Astrocyte (in vitro differentiated cells and primary cell): ENCODE results near the gene CTSE. TPM values are rescaled to one million over a fixed set of nuclear protein-coding genes. Genes with fewer than 3 reads are reported as not detected.

Experiments
- DNase-seq: peaks from one replicate; pipeline ENCODE4 v3.0.0-alpha.2; 2010; ENCODE audit warnings: low read depth
- FAIRE-seq: peaks from 2 replicates; lab custom pipeline; 2011; peaks lifted over from hg19 to GRCh38; lab: Jason Lieb, UNC
- H2AFZ ChIP-seq: 2 replicates; pipeline ENCODE4 v1.6.0; 2012; ENCODE audit warnings: low read depth, low read length, inconsistent platforms
- H3K27ac ChIP-seq: 2 replicates; pipeline ENCODE4 v1.5.1; 2011; ENCODE audit warnings: low read depth, low read length, inconsistent platforms
- H3K27me3 ChIP-seq: 2 replicates; pipeline ENCODE4 v1.6.0; 2011; ENCODE audit warnings: low read length, inconsistent platforms; ENCODE audit not compliant: insufficient read depth
- H3K36me3 ChIP-seq: 2 replicates; pipeline ENCODE4 v1.5.1; 2011; ENCODE audit warnings: low read length, inconsistent platforms; ENCODE audit not compliant: insufficient read depth
- H3K4me1 ChIP-seq: 2 replicates; pipeline ENCODE4 v1.5.1; 2011; ENCODE audit warnings: low read length, inconsistent platforms; ENCODE audit not compliant: insufficient read depth
- H3K4me2 ChIP-seq: 2 replicates; pipeline ENCODE4 v1.6.0; 2012; ENCODE audit warnings: low read length, inconsistent platforms
- H3K4me3 ChIP-seq: 2 replicates; pipeline ENCODE4 v1.5.1; 2011; ENCODE audit warnings: low read depth, mild to moderate bottlenecking, low read length, inconsistent platforms; ENCODE audit not compliant: insufficient read depth
- H3K79me2 ChIP-seq: 2 replicates; pipeline ENCODE4 v1.6.0; 2012; ENCODE audit warnings: mild to moderate bottlenecking, low read length, inconsistent platforms; ENCODE audit not compliant: insufficient read depth
- H3K9ac ChIP-seq: 2 replicates; pipeline ENCODE4 v1.6.0; 2012; ENCODE audit warnings: mild to moderate bottlenecking, low read length, inconsistent platforms
- H3K9me3 ChIP-seq: 2 replicates; pipeline ENCODE4 v1.5.1; 2012; ENCODE audit warnings: low read depth, mild to moderate bottlenecking, low read length, inconsistent platforms; ENCODE audit not compliant: insufficient read depth
- H4K20me1 ChIP-seq: 2 replicates; pipeline ENCODE4 v1.6.0; 2012; ENCODE audit warnings: low read length, inconsistent platforms; ENCODE audit not compliant: insufficient read depth
- H3K27ac Mint-ChIP-seq: one replicate; pipeline ENCODE4 v1.8.0; 2021; ENCODE audit warnings: mild to moderate bottlenecking, mixed read lengths; ENCODE audit not compliant: unreplicated experiment
- H3K27me3 Mint-ChIP-seq: one replicate; pipeline ENCODE4 v1.8.0; 2021; ENCODE audit warnings: low read depth, mixed read lengths; ENCODE audit not compliant: unreplicated experiment
- H3K36me3 Mint-ChIP-seq: one replicate; pipeline ENCODE4 v1.8.0; 2021; ENCODE audit warnings: low read depth, mixed read lengths; ENCODE audit not compliant: unreplicated experiment
- H3K4me1 Mint-ChIP-seq: one replicate; pipeline ENCODE4 v1.8.0; 2021; ENCODE audit warnings: low read depth, mixed read lengths; ENCODE audit not compliant: unreplicated experiment
- H3K4me3 Mint-ChIP-seq: one replicate; pipeline ENCODE4 v1.8.0; 2021; ENCODE audit warnings: mild to moderate bottlenecking, moderate library complexity, mixed read lengths; ENCODE audit not compliant: unreplicated experiment
- H3K9me3 Mint-ChIP-seq: one replicate; pipeline ENCODE4 v1.8.0; 2021; ENCODE audit warnings: mild to moderate bottlenecking, mixed read lengths; ENCODE audit not compliant: unreplicated experiment
- EZH2 ChIP-seq: IDR thresholded peaks from 2 replicates; pipeline ENCODE4 v1.6.1; 2012; ENCODE audit warnings: mild to moderate bottlenecking, low read length, inconsistent platforms; ENCODE audit not compliant: insufficient read depth
- total RNA-seq: library from RNA; stranded (reverse); gene quantifications from 2 replicates; pipeline ENCODE4 v1.2.1, GENCODE V29; 2021
- TF ChIP-seq, protein P1 (sequence below): IDR thresholded peaks from 2 replicates; pipeline ENCODE4 v1.5.1; 2011; ENCODE audit warnings: low read depth, mild to moderate bottlenecking, inconsistent platforms, low read length, moderate library complexity; ENCODE audit not compliant: insufficient read depth

The CTSE gene
- total RNA-seq, 1 donor from 2014 or later, result not detected

DNA sequence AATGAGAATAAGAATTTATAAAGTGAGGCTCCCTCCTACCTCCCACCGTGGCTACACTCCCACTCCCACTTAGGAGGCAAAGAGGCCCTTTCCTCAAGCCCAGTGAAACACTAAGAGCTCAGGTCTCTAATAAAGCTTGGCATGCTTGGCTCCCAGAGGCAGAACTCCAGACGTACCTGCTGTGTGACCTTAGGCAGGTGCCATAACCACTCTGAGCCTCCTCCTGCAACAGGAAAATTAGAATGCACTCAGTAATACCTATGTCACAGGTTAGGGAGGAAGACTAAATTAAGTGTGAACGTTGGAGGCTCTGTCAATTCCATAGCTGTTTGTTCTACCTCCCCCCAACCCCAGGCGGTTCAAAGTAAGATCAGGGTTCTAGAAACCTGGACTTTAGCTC is 63.9 kb downstream of the CTSE start:
- no peak overlapping the region for H3K27ac Mint-ChIP-seq
- H3K79me2 ChIP-seq, result no peaks in the 10 kb centered on the region
- TF ChIP-seq EZH2, result no peak
- TF ChIP-seq, protein P1, sequence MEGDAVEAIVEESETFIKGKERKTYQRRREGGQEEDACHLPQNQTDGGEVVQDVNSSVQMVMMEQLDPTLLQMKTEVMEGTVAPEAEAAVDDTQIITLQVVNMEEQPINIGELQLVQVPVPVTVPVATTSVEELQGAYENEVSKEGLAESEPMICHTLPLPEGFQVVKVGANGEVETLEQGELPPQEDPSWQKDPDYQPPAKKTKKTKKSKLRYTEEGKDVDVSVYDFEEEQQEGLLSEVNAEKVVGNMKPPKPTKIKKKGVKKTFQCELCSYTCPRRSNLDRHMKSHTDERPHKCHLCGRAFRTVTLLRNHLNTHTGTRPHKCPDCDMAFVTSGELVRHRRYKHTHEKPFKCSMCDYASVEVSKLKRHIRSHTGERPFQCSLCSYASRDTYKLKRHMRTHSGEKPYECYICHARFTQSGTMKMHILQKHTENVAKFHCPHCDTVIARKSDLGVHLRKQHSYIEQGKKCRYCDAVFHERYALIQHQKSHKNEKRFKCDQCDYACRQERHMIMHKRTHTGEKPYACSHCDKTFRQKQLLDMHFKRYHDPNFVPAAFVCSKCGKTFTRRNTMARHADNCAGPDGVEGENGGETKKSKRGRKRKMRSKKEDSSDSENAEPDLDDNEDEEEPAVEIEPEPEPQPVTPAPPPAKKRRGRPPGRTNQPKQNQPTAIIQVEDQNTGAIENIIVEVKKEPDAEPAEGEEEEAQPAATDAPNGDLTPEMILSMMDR, result no peak
- no peak overlapping the region for H2AFZ ChIP-seq
- H3K27ac ChIP-seq, result no peak overlapping the region
- H3K4me1 Mint-ChIP-seq, result peaks cover 2% of the 10 kb centered on the region
- no peak overlapping the region for H3K4me2 ChIP-seq
- H3K36me3 Mint-ChIP-seq, result no peaks in the 10 kb centered on the region
- DNase-seq, result no peak
- no peaks in the 10 kb centered on the region for H4K20me1 ChIP-seq
- H3K9ac ChIP-seq, result no peak overlapping the region
- H3K9me3 ChIP-seq, result no peaks in the 10 kb centered on the region
- H3K4me3 Mint-ChIP-seq, result no peak overlapping the region
- peaks cover 15% of the 10 kb centered on the region for H3K27me3 ChIP-seq
- H3K9me3 Mint-ChIP-seq, result peaks cover 5% of the 10 kb centered on the region
- H3K27me3 Mint-ChIP-seq, result peaks cover 77% of the 10 kb centered on the region
- H3K4me3 ChIP-seq, result no peak overlapping the region
- no peaks in the 10 kb centered on the region for H3K36me3 ChIP-seq
- no peak for FAIRE-seq
- peaks cover 27% of the 10 kb centered on the region for H3K4me1 ChIP-seq

Other genes starting within 250 kb of the CTSE start
- gene RAB29, start 248.4 kb downstream of the CTSE start, total RNA-seq, result 11.0 and 13.3 TPM in 2 replicates
- 22.4 and 23.3 TPM in 2 replicates for gene SLC41A1, start 210.7 kb downstream of the CTSE start, total RNA-seq
- not detected in 2 replicates for gene PM20D1, start 173.8 kb downstream of the CTSE start, total RNA-seq
- not detected in 2 replicates for gene SLC26A9, start 80.4 kb downstream of the CTSE start, total RNA-seq
- 6.6 and 8.1 TPM in 2 replicates for gene RAB7B, start 20.5 kb downstream of the CTSE start, total RNA-seq
- not detected in 2 replicates for gene RHEX, start 29.3 kb upstream of the CTSE start, total RNA-seq
- not detected in 2 replicates for gene AVPR1B, start 93.5 kb upstream of the CTSE start, total RNA-seq
- gene FAM72A, start 178.9 kb upstream of the CTSE start, total RNA-seq, result 8.4 and 8.8 TPM in 2 replicates
- gene SRGAP2, start 179.6 kb upstream of the CTSE start, total RNA-seq, result 116 and 129 TPM in 2 replicates